Tracheal epithelial cell (primary cell): ENCODE data around the gene LIMS2. TPM values are rescaled to one million over a fixed set of nuclear protein-coding genes. Genes with fewer than 3 reads are reported as not detected.

Experiments used
- total RNA-seq: library from RNA; depleted of rRNA; stranded (reverse); fragments of >200 nt; gene quantifications from 2 replicates; pipeline ENCODE4 v1.2.1, GENCODE V29; 2014

The LIMS2 gene
- total RNA-seq: under 0.01 TPM in 1 of 2 replicates, not detected in the other

DNA sequence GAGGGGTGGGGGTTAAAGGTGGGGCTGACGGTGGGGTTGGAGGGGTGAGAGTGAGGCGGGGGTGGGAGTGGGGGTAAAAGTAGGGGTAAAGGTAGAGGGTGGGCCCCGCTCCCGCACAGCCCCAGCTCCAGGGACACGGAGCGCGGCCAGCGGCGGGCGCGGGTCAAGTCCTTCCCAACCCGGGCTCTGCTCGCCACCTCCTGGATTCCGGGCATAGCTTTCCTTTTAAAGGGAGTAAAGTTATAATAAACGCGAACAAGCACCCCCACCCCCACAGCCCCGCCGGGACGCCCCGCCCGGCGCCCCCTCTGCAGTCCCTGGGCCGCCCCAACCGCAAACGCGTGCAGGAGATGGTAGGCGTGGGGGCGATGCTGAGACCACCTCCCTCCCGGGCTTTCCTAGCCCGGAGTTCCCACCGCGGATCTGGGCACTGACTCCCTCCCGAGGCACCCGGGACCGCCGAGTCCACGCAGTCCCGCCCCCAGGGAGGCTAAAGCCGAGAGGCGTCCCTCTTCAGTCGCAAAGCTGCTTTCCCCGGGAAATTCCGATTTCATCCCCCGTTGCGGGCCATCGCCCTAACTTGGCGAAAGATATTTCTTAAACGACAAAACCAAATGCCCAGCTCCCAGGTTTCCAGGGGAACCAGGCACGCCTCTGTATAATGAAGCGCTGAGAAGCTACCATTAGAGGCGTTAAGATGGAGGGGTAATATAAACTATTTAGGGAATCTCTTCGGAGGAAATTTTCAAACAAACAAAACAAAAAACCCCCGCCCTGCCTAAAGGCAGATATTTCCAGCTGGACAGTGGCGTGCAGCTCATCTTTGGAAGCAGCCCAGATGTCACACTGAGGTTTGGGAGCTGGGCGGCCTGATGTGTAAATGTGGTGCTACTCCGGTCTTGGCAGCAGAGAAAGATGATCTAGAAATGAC lies at the start of gene LIMS2:
Gene LIMS2, minus strand, starts transcription at position 200 of the 931 bp plus-strand sequence. CDS start 506 bp downstream, outside the sequence.

GRCh38 chr2:127701193-127701650 lies 25.9 kb upstream of the LIMS2 start, which contains the start of gene SFT2D3:
TSS of gene SFT2D3 (plus strand) at chr2:127701497. CDS start at chr2:127701529, 32 bp downstream.

GRCh38 chr2:127645395-127646291 lies 29.7 kb downstream of the LIMS2 start, which contains the start of gene GPR17:
TSS of gene GPR17 (plus strand) at chr2:127646153. CDS start at chr2:127650736, 4,583 bp downstream.

Other genes starting within 250 kb of the LIMS2 start
- gene IWS1, start 149.0 kb downstream of the LIMS2 start, total RNA-seq: 32.2 and 41.7 TPM in 2 replicates
- gene MYO7B, start 139.8 kb downstream of the LIMS2 start, total RNA-seq: not detected in 2 replicates
- not detected in 2 replicates for gene GPR17, start 29.4 kb downstream of the LIMS2 start, total RNA-seq
- 2.7 and 8.3 TPM in 2 replicates for gene SFT2D3, start 26.0 kb upstream of the LIMS2 start, total RNA-seq
- gene WDR33, start 135.6 kb upstream of the LIMS2 start, total RNA-seq: 16.6 and 19.4 TPM in 2 replicates
- 11.8 and 24.7 TPM in 2 replicates for gene POLR2D, start 182.6 kb upstream of the LIMS2 start, total RNA-seq
- gene AMMECR1L, start 210.4 kb upstream of the LIMS2 start, total RNA-seq: 22.2 and 22.4 TPM in 2 replicates